ENCODE results near the gene GBP7.

The GBP7 gene

GRCh38 chr1:89198491-89199072 lies 22.8 kb upstream of the GBP7 start, which contains the start of gene GBP4:
Gene GBP4, minus strand, starts transcription at chr1:89198942. Its CDS starts 108 bp downstream, at chr1:89198834.
- peak within 1 kb of the TSS; percentile 53 for H3K4me3 ChIP-seq (replicated peaks; ENCODE audit: low read depth, low read length)

GRCh38 chr1:89198081-89198480 lies 22.3 kb upstream of the GBP7 start:
- no peak for TF ChIP-seq CTCF (IDR thresholded peaks at IDR 0.05; ENCODE audit: insufficient read depth, low read length, poor library complexity, severe bottlenecking)
- no peaks in the 10 kb centered on the region for H3K36me3 ChIP-seq (ENCODE audit: control insufficient read depth, insufficient read depth, low read length)
- H3K4me3 ChIP-seq (replicated peaks; ENCODE audit: low read depth, low read length), result peak overlapping the region; percentile 53
- H3K27me3 ChIP-seq (replicated peaks; ENCODE audit: control insufficient read depth, insufficient read depth, low read length), result no peaks in the 10 kb centered on the region
- no peak for DNase-seq (ENCODE audit: extremely low read depth, insufficient read length)

More at GRCh38 chr1:89198491-89199072, 22.8 kb upstream of the GBP7 start, which contains the start of gene GBP4:
- DNase-seq (ENCODE audit: extremely low read depth, insufficient read length), result peak; percentile 44
- Histone ChIP-seq H3K36me3 (ENCODE audit: control insufficient read depth, insufficient read depth, low read length) (no peaks in the 10 kb centered on the region), H3K27me3 (replicated peaks; ENCODE audit: control insufficient read depth, insufficient read depth, low read length) (no peaks in the 10 kb centered on the region)
- TF ChIP-seq CTCF (IDR thresholded peaks at IDR 0.05; ENCODE audit: insufficient read depth, low read length, poor library complexity, severe bottlenecking), result no peak

GRCh38 chr1:89195476-89195875 lies 19.7 kb upstream of the GBP7 start:
- H3K27me3 ChIP-seq (replicated peaks; ENCODE audit: control insufficient read depth, insufficient read depth, low read length), result no peaks in the 10 kb centered on the region
- TF ChIP-seq CTCF (IDR thresholded peaks at IDR 0.05; ENCODE audit: insufficient read depth, low read length, poor library complexity, severe bottlenecking), result no peak
- no peaks in the 10 kb centered on the region for H3K36me3 ChIP-seq (ENCODE audit: control insufficient read depth, insufficient read depth, low read length)
- DNase-seq (ENCODE audit: extremely low read depth, insufficient read length), result no peak
- H3K4me3 ChIP-seq (replicated peaks; ENCODE audit: low read depth, low read length), result no peak overlapping the region

GRCh38 chr1:89191314-89191713 lies 15.5 kb upstream of the GBP7 start:
- DNase-seq (ENCODE audit: extremely low read depth, insufficient read length), result no peak
- no peaks in the 10 kb centered on the region for H3K27me3 ChIP-seq (replicated peaks; ENCODE audit: control insufficient read depth, insufficient read depth, low read length)
- H3K4me3 ChIP-seq (replicated peaks; ENCODE audit: low read depth, low read length), result no peak overlapping the region
- no peak for TF ChIP-seq CTCF (IDR thresholded peaks at IDR 0.05; ENCODE audit: insufficient read depth, low read length, poor library complexity, severe bottlenecking)
- no peaks in the 10 kb centered on the region for H3K36me3 ChIP-seq (ENCODE audit: control insufficient read depth, insufficient read depth, low read length)

- H3K36me3 ChIP-seq (ENCODE audit: control insufficient read depth, insufficient read depth, low read length), result no peaks in the 10 kb centered on the region
- no peaks in the 10 kb centered on the region for H3K27me3 ChIP-seq (replicated peaks; ENCODE audit: control insufficient read depth, insufficient read depth, low read length)
- H3K4me3 ChIP-seq (replicated peaks; ENCODE audit: low read depth, low read length), result no peak overlapping the region
- TF ChIP-seq CTCF (IDR thresholded peaks at IDR 0.05; ENCODE audit: insufficient read depth, low read length, poor library complexity, severe bottlenecking), result no peak
- DNase-seq (ENCODE audit: extremely low read depth, insufficient read length), result no peak
These were observed 14.2 kb upstream of the GBP7 start for GRCh38 chr1:89190017-89190416.

GRCh38 chr1:89179343-89179742 lies 3.5 kb upstream of the GBP7 start:
- H3K4me3 ChIP-seq (replicated peaks; ENCODE audit: low read depth, low read length), result no peak overlapping the region
- no peaks in the 10 kb centered on the region for H3K36me3 ChIP-seq (ENCODE audit: control insufficient read depth, insufficient read depth, low read length)
- no peak for DNase-seq (ENCODE audit: extremely low read depth, insufficient read length)
- no peaks in the 10 kb centered on the region for H3K27me3 ChIP-seq (replicated peaks; ENCODE audit: control insufficient read depth, insufficient read depth, low read length)
- no peak for TF ChIP-seq CTCF (IDR thresholded peaks at IDR 0.05; ENCODE audit: insufficient read depth, low read length, poor library complexity, severe bottlenecking)

Data from GM06990 (cell line).